Upper lobe of right lung (tissue), 1 donor: ENCODE measurements around the gene INS. TPM values are rescaled to one million over a fixed set of nuclear protein-coding genes. Genes with fewer than 3 reads are reported as not detected.

Source experiments
- ATAC-seq: fragments of 200-7000 bp; cut with Tn5 transposase; one replicate; pipeline ENCODE4 v1.9.1; 2020; ENCODE audit warnings: mild to moderate bottlenecking, moderate library complexity
- DNase-seq: peaks from one replicate; pipeline ENCODE4 v3.0.0-alpha.2; 2020
- H3K27ac ChIP-seq: fragments of 200-600 bp; one replicate; pipeline ENCODE4 v1.8.0; 2022
- H3K27me3 ChIP-seq: fragments of 200-600 bp; one replicate; pipeline ENCODE4 v1.8.0; 2022; ENCODE audit warnings: mild to moderate bottlenecking
- H3K36me3 ChIP-seq: fragments of 200-600 bp; one replicate; pipeline ENCODE4 v1.8.0; 2022
- H3K4me1 ChIP-seq: fragments of 200-600 bp; one replicate; pipeline ENCODE4 v1.8.0; 2022
- H3K4me3 ChIP-seq: fragments of 200-600 bp; one replicate; pipeline ENCODE4 v1.8.0; 2022; ENCODE audit warnings: mild to moderate bottlenecking
- H3K9me3 ChIP-seq: fragments of 200-600 bp; one replicate; pipeline ENCODE4 v1.8.0; 2022
- intact Hi-C: fragments of 100-400 bp; cut with DNase I; formaldehyde crosslinking; loops from one replicate; pipeline ENCODE4 v1.11.0; 2022
- microRNA-seq: library from miRNA; unstranded; fragments of <30 nt; microRNA quantifications from one replicate; pipeline ENCODE4 v1.2.0, GENCODE V29; 2020; ENCODE audit warnings: borderline microRNAs expressed
- total RNA-seq: library from RNA; stranded (reverse); fragmentation: NEBNext Ultra II Directional; extraction: Animal tissue kit (Norgen Biotek cat#: 25700); gene quantifications from one replicate; pipeline ENCODE4 v1.2.1, GENCODE V29; 2021
- TF ChIP-seq, protein P1 (sequence below): fragments of 200-600 bp; IDR thresholded peaks from one replicate; pipeline ENCODE4 v1.8.0; 2022; ENCODE audit warnings: antibody characterized with exemption
- donor health status: DM: no; HTN: yes; CAD: no; lungs with severe emphysema.

INS gene
- total RNA-seq, 1 donor from 2014 or later = not detected

DNA sequence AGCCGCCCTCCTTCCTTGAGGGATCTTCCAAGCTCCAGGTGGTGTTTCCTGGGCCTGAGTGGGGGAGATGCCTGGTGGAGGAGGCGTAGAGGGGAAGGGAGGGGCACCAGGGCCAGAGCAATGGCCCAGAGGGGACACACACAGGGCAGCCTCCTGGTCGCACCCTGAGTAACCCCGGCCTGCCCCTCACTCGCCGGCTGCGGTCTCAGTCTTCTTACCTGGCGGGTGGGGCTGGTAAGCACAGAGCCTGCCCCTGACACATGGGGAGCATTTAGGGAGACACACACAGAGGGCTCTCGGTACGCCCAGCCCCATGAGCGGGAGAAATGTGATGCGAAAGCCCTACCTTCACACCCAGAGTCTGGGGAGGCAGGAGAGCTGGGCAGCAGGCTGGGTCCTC is 45.7 kb downstream of the INS start:
- Histone ChIP-seq H3K36me3 (no peaks in the 10 kb centered on the region), H3K4me3 (no peak overlapping the region), H3K27me3 (peaks cover 4% of the 10 kb centered on the region), H3K4me1 (no peaks in the 10 kb centered on the region), H3K27ac (no peak overlapping the region), H3K9me3 (no peaks in the 10 kb centered on the region)
- ATAC-seq (no peak), DNase-seq (no peak)
- TF ChIP-seq, protein P1, sequence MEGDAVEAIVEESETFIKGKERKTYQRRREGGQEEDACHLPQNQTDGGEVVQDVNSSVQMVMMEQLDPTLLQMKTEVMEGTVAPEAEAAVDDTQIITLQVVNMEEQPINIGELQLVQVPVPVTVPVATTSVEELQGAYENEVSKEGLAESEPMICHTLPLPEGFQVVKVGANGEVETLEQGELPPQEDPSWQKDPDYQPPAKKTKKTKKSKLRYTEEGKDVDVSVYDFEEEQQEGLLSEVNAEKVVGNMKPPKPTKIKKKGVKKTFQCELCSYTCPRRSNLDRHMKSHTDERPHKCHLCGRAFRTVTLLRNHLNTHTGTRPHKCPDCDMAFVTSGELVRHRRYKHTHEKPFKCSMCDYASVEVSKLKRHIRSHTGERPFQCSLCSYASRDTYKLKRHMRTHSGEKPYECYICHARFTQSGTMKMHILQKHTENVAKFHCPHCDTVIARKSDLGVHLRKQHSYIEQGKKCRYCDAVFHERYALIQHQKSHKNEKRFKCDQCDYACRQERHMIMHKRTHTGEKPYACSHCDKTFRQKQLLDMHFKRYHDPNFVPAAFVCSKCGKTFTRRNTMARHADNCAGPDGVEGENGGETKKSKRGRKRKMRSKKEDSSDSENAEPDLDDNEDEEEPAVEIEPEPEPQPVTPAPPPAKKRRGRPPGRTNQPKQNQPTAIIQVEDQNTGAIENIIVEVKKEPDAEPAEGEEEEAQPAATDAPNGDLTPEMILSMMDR = no peak
- intact Hi-C loops = no loop called here

DNA sequence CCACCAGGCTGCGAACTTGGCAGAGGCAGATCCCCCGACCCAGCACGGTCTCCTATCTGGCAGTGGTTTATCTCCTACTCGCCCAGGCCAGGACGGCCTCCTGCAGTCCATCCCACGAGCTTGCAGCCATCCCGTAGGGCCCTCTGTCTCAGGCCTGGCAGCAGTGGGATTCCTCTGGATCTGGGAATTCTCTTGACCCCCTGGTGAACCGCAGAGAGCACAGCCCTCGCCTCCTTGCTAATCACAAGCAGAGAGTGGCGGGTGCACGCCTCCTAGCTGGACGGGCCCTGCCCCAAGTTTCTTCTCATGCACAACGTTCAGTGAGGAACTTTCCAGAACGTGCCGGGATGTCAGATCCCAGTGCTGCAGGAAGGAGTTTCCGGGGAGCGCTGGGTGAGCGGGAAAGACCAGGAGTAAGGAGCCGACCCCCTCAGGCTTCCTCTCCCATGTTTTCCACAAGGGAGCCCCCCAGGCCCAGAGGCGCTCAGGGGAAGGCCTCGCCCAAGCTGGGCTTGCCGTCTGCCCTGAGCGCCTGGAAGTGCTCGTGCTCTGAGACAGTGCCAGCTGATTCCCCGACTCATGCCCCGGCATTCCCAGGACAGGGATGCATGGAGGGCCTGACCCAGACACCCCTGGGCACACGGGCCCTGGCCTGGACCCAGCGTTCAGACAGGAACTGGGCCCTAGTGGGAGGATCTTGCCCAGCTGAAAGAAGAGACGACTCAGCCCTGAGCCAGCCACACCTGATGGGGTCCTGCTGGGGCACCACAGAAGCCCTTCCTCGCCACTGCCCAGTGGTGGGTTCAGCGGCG is 46.4 kb downstream of the INS start:
- Histone ChIP-seq H3K9me3 (no peaks in the 10 kb centered on the region), H3K36me3 (no peaks in the 10 kb centered on the region), H3K27me3 (no peaks in the 10 kb centered on the region), H3K4me3 (no peak overlapping the region), H3K27ac (no peak overlapping the region), H3K4me1 (peaks cover 3% of the 10 kb centered on the region)
- ATAC-seq (peak; percentile 28), DNase-seq (no peak)
- intact Hi-C loops = no loop called here
- TF ChIP-seq, protein P1 = no peak

DNA sequence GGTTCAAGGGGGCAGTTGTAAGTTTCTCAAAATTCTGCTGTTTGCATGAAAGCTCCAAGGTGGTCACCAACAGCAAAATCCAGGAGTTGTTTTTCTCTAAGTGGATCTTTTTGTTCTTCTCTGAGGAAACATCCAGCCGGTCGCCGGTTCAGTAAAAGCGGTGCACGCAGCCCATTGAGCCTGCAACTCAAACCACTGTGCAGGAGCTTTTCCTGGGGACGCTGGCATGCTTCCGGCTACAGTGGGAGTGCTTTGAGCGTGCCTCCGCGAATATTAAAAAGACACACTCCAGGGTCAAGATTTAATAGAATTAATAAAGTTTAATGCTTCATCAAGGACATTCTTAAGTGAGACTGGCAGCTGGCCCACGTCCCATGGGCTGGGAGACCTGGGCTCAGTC is 47.2 kb downstream of the INS start:
- Histone ChIP-seq H3K9me3 (no peaks in the 10 kb centered on the region), H3K36me3 (no peaks in the 10 kb centered on the region), H3K4me3 (no peak overlapping the region), H3K27ac (no peak overlapping the region), H3K4me1 (peaks cover 6% of the 10 kb centered on the region), H3K27me3 (no peaks in the 10 kb centered on the region)
- no peak for ATAC-seq
- TF ChIP-seq, protein P1 = no peak
- DNase-seq = no peak
- intact Hi-C loops = no loop called here

DNA sequence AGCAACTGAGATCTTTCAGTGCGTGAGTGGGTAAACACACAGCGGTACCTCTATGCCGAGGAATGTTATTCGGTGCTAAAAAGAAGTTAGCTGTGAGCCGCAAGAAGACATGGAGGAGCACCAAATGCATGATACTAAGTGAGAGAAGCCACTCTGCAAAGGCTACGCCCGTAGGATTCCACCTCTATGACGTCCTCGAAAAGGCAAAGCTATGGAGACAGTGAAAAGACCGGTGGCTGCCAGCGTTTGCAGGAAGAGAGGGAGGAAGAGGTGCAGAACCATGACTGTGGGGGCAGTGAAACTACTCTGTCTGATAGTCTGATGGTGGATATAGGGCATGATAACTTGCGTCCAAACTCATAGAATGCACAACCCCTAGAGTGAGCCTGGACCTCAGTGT is 50.5 kb downstream of the INS start:
- intact Hi-C loops = no loop called here
- H3K27ac ChIP-seq = no peak overlapping the region
- TF ChIP-seq, protein P1 = no peak

More for the DNA sequence above, 50.5 kb downstream of the INS start:
- Histone ChIP-seq H3K27me3 (no peaks in the 10 kb centered on the region), H3K9me3 (no peaks in the 10 kb centered on the region), H3K4me3 (no peak overlapping the region), H3K4me1 (peaks cover 6% of the 10 kb centered on the region), H3K36me3 (no peaks in the 10 kb centered on the region)
- DNase-seq (no peak), ATAC-seq (no peak)

Small RNA genes within 50 kb of the gene (microRNA-seq; reads per million reads assigned to microRNA genes)
- gene MIR4686 (not detected), gene MIR483 (4.6 reads per million, percentile 27 among the genes with 10 or more reads in this experiment)

Other genes with a start within 250 kb of the INS start
- 0.43 TPM for gene TNNT3, start 241.5 kb downstream of the INS start, total RNA-seq
- 58.6 TPM for gene MRPL23, start 213.9 kb downstream of the INS start, total RNA-seq
- gene H19, start 163.4 kb downstream of the INS start, total RNA-seq = 55.8 TPM
- 8.8 TPM for gene IGF2, start 21.8 kb downstream of the INS start, total RNA-seq
- gene TH, start 10.6 kb upstream of the INS start, total RNA-seq = not detected
- 2.2 TPM for gene ASCL2, start 109.4 kb upstream of the INS start, total RNA-seq
- 6.5 TPM for gene C11orf21, start 140.7 kb upstream of the INS start, total RNA-seq
- 12.2 TPM for gene TSPAN32, start 140.8 kb upstream of the INS start, total RNA-seq
- gene CD81, start 216.1 kb upstream of the INS start, total RNA-seq = 801 TPM
- gene TSSC4, start 239.5 kb upstream of the INS start, total RNA-seq = 40.6 TPM